ENCODE data around the gene FCHSD2. TPM values are rescaled to one million over a fixed set of nuclear protein-coding genes. Genes with fewer than 3 reads are reported as not detected.
A peak's percentile ranks its signal among the peaks of the same experiment; 100 is the strongest.

Gene FCHSD2
- total and polyA plus RNA-seq, 9 of the 15 experiments (the other 6 are each of a cell fraction or from before 2014, with no cell fraction given): 1.8 to 14.7 (median 6.4) TPM

GRCh38 chr11:72831521-72832300 is 310.4 kb downstream of the FCHSD2 start (continued):
- TF ChIP-seq AFF1 (IDR thresholded peaks at IDR 0.05; ENCODE audit: low read depth in 1 of 2, partially characterized antibody in 2 of 2): no peak
- no peak for TF ChIP-seq ZNF696 (CRISPR knock-in tag; conservative IDR thresholded peaks at IDR 0.05)
- TF ChIP-seq HMBOX1 (IDR thresholded peaks at IDR 0.05): no peak
- no peak for TF ChIP-seq ZNF174 (CRISPR knock-in tag; IDR thresholded peaks at IDR 0.05)
- no peak for TF ChIP-seq SMAD1 (IDR thresholded peaks at IDR 0.05; ENCODE audit: low read depth, low read length, partially characterized antibody)
- TF ChIP-seq POLR2AphosphoS2 (IDR thresholded peaks at IDR 0.05; ENCODE audit: low read length): peak; percentile 49; the same call in 1 of the 2 replicates
- TF ChIP-seq PHB (CRISPR knock-in tag; IDR thresholded peaks at IDR 0.05): no peak
- TF ChIP-seq DDX20 (tag; IDR thresholded peaks at IDR 0.05; ENCODE audit: low read depth): no peak
- TF ChIP-seq RB1 (IDR thresholded peaks at IDR 0.05; ENCODE audit: low read depth): peak; percentile 71
- peak in 1 of 2 experiments; percentile 16 for TF ChIP-seq E2F6 (IDR thresholded peaks at IDR 0.05; ENCODE audit: borderline replicate concordance in 1 of 2, extremely low read depth in 1 of 2, insufficient read depth in 1 of 2, insufficient read length in 1 of 2, low read depth in 1 of 2, low read length in 1 of 2, poor library complexity in 1 of 2, severe bottlenecking in 1 of 2)
- no peak for TF ChIP-seq KHSRP (IDR thresholded peaks at IDR 0.05)
- TF ChIP-seq ZNF280A (IDR thresholded peaks at IDR 0.05; ENCODE audit: low read depth, partially characterized antibody): no peak
- TF ChIP-seq ZNF740 (CRISPR knock-in tag; IDR thresholded peaks at IDR 0.05): no peak
- TF ChIP-seq ZNF740 (tag; IDR thresholded peaks at IDR 0.05): no peak
- TF ChIP-seq THRAP3 (IDR thresholded peaks at IDR 0.05; ENCODE audit: borderline replicate concordance): no peak
- peak; percentile 97 for TF ChIP-seq STAG1 (CRISPR knock-in tag; IDR thresholded peaks at IDR 0.05; ENCODE audit: borderline replicate concordance)
- TF ChIP-seq HES1 (IDR thresholded peaks at IDR 0.05; ENCODE audit: low read depth): no peak

Measured in K562 (cell line).